ENCODE results near the gene RBM19.

Gene RBM19

DNA sequence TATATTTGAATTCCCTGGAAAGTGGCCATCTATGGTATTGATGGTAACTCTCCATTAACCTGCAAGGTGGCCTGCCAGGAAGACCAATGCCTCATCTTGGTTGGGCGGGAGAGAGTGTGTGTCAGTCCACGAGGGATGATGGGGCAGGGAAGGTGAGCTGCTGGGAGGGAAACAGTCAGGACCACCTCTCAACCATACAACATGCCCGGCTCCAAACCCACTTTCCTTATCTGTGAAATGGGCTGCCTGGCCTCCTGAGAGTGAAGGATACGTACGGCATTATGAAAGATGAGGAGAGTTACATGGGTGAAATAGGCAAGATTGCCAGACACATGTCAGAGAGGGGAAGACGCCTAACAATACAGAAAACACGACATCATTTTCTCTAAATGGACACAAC is 70.9 kb downstream of the RBM19 start:
- H3K9me3 ChIP-seq (ENCODE audit: control insufficient read depth, low read depth, low read length) = no peaks in the 10 kb centered on the region
- H3K27ac ChIP-seq (ENCODE audit: low read length) = no peak overlapping the region
- no peaks in the 10 kb centered on the region for H3K27me3 ChIP-seq (ENCODE audit: control insufficient read depth, insufficient read depth, low read length)
- H3K4me3 ChIP-seq (ENCODE audit: low read length) = no peak overlapping the region
- H3K9ac ChIP-seq (ENCODE audit: low read length) = no peak overlapping the region
- peaks cover 8% of the 10 kb centered on the region for H3K4me1 ChIP-seq (ENCODE audit: control insufficient read depth, low read depth, low read length)
- H3K36me3 ChIP-seq (ENCODE audit: control insufficient read depth, low read depth, low read length) = no peaks in the 10 kb centered on the region

DNA sequence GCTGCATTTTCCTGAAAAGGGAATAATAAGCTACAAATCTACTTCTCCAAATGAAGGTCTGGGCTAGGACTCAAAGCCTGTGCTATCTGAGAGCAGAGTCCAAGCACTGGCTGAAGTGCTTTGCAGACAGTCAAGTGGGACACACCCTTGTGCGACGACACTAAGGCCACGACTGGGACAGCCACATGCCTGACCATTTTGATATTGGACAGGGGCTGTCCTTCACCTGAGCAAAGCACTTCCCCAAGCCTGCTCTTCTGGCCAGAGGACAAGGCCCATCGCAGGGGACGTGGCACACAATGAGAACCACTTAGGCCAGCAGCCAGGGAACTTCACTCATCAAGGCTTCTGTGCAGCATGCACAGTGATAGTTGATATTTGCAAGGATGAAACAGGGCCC is 71.4 kb downstream of the RBM19 start:
- Histone ChIP-seq H3K4me3 (ENCODE audit: low read length) (no peak overlapping the region), H3K27me3 (ENCODE audit: control insufficient read depth, insufficient read depth, low read length) (no peaks in the 10 kb centered on the region), H3K9ac (ENCODE audit: low read length) (no peak overlapping the region), H3K36me3 (ENCODE audit: control insufficient read depth, low read depth, low read length) (no peaks in the 10 kb centered on the region), H3K27ac (ENCODE audit: low read length) (no peak overlapping the region), H3K4me1 (ENCODE audit: control insufficient read depth, low read depth, low read length) (peaks cover 5% of the 10 kb centered on the region), H3K9me3 (ENCODE audit: control insufficient read depth, low read depth, low read length) (no peaks in the 10 kb centered on the region)

DNA sequence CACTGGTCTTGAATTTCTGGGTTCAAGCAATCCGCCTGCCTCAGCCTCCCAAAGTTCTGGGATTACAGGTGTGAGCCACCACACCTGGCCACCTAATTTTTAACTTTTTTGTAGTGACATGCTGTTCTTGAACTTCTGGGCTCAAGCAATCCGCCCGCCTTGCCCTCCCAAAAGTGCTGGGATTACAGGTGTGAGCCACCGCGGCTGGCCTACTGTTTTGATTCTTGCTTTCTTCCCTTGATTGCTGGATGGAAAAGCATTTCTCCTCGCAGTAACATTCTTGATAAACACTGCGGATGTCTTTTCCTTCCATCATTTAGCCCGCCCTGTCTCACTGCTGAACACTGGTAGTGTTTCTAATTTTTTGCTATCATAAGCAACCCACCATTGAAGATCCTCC is 72.9 kb downstream of the RBM19 start:
- no peaks in the 10 kb centered on the region for H3K27me3 ChIP-seq (ENCODE audit: control insufficient read depth, insufficient read depth, low read length)
- no peaks in the 10 kb centered on the region for H3K9me3 ChIP-seq (ENCODE audit: control insufficient read depth, low read depth, low read length)
- no peak overlapping the region for H3K27ac ChIP-seq (ENCODE audit: low read length)
- no peak overlapping the region for H3K9ac ChIP-seq (ENCODE audit: low read length)
- no peaks in the 10 kb centered on the region for H3K4me1 ChIP-seq (ENCODE audit: control insufficient read depth, low read depth, low read length)
- H3K36me3 ChIP-seq (ENCODE audit: control insufficient read depth, low read depth, low read length) = no peaks in the 10 kb centered on the region
- H3K4me3 ChIP-seq (ENCODE audit: low read length) = no peak overlapping the region

DNA sequence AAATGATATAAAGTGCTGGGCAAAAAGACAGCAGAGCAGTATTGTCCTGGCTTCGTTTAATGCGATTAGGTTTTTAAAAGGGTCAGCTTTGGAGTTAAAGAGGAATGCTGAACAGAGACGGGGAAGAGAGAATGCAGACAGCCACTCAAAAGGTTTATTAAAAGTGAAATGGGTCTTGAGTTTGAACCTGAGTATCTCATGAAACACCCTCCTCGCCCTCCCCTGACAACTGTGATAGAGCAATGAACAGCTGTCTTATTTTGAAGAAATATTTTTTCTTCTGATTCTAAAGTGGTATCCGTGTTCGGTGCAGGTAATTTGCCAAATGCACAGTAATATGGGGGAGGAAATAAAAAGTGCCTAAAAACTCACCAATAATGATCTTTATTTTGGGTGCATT is 73.6 kb downstream of the RBM19 start:
- H3K36me3 ChIP-seq (ENCODE audit: control insufficient read depth, low read depth, low read length) = no peaks in the 10 kb centered on the region
- no peaks in the 10 kb centered on the region for H3K9me3 ChIP-seq (ENCODE audit: control insufficient read depth, low read depth, low read length)
- no peak overlapping the region for H3K27ac ChIP-seq (ENCODE audit: low read length)
- no peak overlapping the region for H3K4me3 ChIP-seq (ENCODE audit: low read length)
- H3K9ac ChIP-seq (ENCODE audit: low read length) = no peak overlapping the region
- no peaks in the 10 kb centered on the region for H3K27me3 ChIP-seq (ENCODE audit: control insufficient read depth, insufficient read depth, low read length)
- no peaks in the 10 kb centered on the region for H3K4me1 ChIP-seq (ENCODE audit: control insufficient read depth, low read depth, low read length)

DNA sequence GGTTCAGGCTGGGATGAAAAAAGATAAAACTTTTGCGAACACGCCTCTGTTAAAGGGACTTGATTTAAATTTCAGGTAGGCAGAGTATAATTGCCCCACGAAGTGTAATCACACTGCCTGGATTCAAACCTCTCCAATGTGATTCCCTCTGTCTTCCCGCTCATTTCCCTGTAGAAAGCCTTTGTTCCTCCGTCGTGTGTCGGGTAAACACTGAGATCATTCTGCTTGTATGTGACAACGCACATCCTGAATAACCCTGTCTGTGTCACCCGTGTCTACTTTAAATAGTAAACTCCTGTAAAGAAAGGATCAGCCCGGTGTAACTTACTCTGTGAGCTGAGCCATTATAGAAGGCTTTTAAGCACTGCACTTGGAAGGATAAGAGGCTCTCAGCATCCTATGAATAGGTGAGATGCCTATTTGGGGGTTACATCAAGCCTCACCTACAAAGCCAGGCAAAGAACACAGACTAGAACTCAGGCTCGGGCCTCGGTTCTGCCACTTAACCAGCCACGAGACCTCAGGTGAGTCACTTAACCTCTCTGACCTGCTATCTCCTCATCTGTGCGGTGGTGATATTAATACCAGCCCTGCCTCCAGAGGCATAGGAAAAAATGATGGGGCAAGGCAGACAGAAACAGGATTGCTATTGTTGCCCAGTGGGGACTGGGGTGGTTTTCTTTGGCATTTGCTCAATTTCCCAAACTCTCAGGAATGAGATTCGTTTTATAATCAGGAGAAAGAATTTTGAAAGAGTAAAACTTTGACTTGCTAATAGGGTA is 74.2 kb downstream of the RBM19 start:
- H3K27ac ChIP-seq (ENCODE audit: low read length) = no peak overlapping the region
- H3K9ac ChIP-seq (ENCODE audit: low read length) = no peak overlapping the region
- no peaks in the 10 kb centered on the region for H3K9me3 ChIP-seq (ENCODE audit: control insufficient read depth, low read depth, low read length)
- H3K36me3 ChIP-seq (ENCODE audit: control insufficient read depth, low read depth, low read length) = no peaks in the 10 kb centered on the region
- H3K27me3 ChIP-seq (ENCODE audit: control insufficient read depth, insufficient read depth, low read length) = no peaks in the 10 kb centered on the region
- no peaks in the 10 kb centered on the region for H3K4me1 ChIP-seq (ENCODE audit: control insufficient read depth, low read depth, low read length)
- no peak overlapping the region for H3K4me3 ChIP-seq (ENCODE audit: low read length)

- no peaks in the 10 kb centered on the region for H3K27me3 ChIP-seq (ENCODE audit: control insufficient read depth, insufficient read depth, low read length)
- H3K9ac ChIP-seq (ENCODE audit: low read length) = no peak overlapping the region
- H3K9me3 ChIP-seq (ENCODE audit: control insufficient read depth, low read depth, low read length) = no peaks in the 10 kb centered on the region
- no peak overlapping the region for H3K27ac ChIP-seq (ENCODE audit: low read length)
- H3K36me3 ChIP-seq (ENCODE audit: control insufficient read depth, low read depth, low read length) = no peaks in the 10 kb centered on the region
- H3K4me3 ChIP-seq (ENCODE audit: low read length) = no peak overlapping the region
- no peaks in the 10 kb centered on the region for H3K4me1 ChIP-seq (ENCODE audit: control insufficient read depth, low read depth, low read length)
These were observed 74.9 kb downstream of the RBM19 start for GRCh38 chr12:113891167-113891692.

- Histone ChIP-seq H3K9me3 (ENCODE audit: control insufficient read depth, low read depth, low read length) (no peaks in the 10 kb centered on the region), H3K27me3 (ENCODE audit: control insufficient read depth, insufficient read depth, low read length) (no peaks in the 10 kb centered on the region), H3K36me3 (ENCODE audit: control insufficient read depth, low read depth, low read length) (no peaks in the 10 kb centered on the region), H3K9ac (ENCODE audit: low read length) (no peak overlapping the region), H3K27ac (ENCODE audit: low read length) (no peak overlapping the region), H3K4me1 (ENCODE audit: control insufficient read depth, low read depth, low read length) (no peaks in the 10 kb centered on the region), H3K4me3 (ENCODE audit: low read length) (no peak overlapping the region)
These were observed 76.1 kb downstream of the RBM19 start for GRCh38 chr12:113889891-113890581.

DNA sequence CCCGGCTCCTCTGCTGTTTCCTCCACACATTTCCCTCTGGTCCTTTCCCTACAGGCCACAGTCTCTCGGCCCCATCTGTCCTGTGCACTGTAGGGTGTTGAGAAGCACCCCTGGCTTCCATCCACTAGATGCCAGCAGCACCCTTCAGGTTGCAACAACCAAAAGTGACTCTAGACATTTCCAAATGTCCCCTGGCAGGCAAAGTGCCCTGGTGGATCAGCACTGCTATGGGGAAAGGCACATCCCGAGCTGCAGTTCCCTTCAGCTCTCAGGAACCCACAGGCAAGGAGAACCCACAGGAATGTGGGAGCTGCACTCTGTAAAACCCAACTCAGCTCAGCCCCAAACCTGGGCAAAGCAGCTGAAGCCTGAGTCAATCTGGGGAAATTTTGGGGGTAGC is 77.0 kb downstream of the RBM19 start:
- H3K9me3 ChIP-seq (ENCODE audit: control insufficient read depth, low read depth, low read length) = no peaks in the 10 kb centered on the region
- no peak overlapping the region for H3K27ac ChIP-seq (ENCODE audit: low read length)
- H3K27me3 ChIP-seq (ENCODE audit: control insufficient read depth, insufficient read depth, low read length) = no peaks in the 10 kb centered on the region
- no peak overlapping the region for H3K4me3 ChIP-seq (ENCODE audit: low read length)
- no peaks in the 10 kb centered on the region for H3K4me1 ChIP-seq (ENCODE audit: control insufficient read depth, low read depth, low read length)
- no peaks in the 10 kb centered on the region for H3K36me3 ChIP-seq (ENCODE audit: control insufficient read depth, low read depth, low read length)
- no peak overlapping the region for H3K9ac ChIP-seq (ENCODE audit: low read length)

GRCh38 chr12:113888435-113888834 is 77.7 kb downstream of the RBM19 start:
- Histone ChIP-seq H3K4me3 (ENCODE audit: low read length) (no peak overlapping the region), H3K9ac (ENCODE audit: low read length) (no peak overlapping the region), H3K4me1 (ENCODE audit: control insufficient read depth, low read depth, low read length) (no peaks in the 10 kb centered on the region), H3K9me3 (ENCODE audit: control insufficient read depth, low read depth, low read length) (no peaks in the 10 kb centered on the region), H3K27me3 (ENCODE audit: control insufficient read depth, insufficient read depth, low read length) (no peaks in the 10 kb centered on the region), H3K36me3 (ENCODE audit: control insufficient read depth, low read depth, low read length) (no peaks in the 10 kb centered on the region), H3K27ac (ENCODE audit: low read length) (no peak overlapping the region)

GRCh38 chr12:113887906-113888305 is 78.2 kb downstream of the RBM19 start:
- Histone ChIP-seq H3K27me3 (ENCODE audit: control insufficient read depth, insufficient read depth, low read length) (no peaks in the 10 kb centered on the region), H3K36me3 (ENCODE audit: control insufficient read depth, low read depth, low read length) (no peaks in the 10 kb centered on the region)

DNA sequence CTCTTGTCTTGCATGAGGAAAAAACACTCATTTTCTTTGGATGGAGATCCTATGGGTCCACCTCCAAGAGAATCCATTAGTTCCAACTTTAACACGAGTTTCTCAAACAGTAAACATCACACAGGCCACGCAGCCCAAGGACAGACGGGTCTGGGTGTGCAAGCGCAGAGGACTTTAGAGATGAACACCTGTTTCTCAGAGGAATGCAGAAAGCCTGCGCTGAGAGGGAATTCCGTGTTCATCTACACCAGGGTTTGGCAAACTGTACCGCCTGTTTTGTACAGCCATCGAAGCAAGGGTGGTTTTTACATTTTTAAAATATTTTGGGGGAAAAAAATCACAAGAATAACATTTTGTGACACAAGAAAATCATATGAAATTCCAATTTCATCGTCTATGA is 79.4 kb downstream of the RBM19 start:
- no peaks in the 10 kb centered on the region for H3K4me1 ChIP-seq (ENCODE audit: control insufficient read depth, low read depth, low read length)
- H3K27me3 ChIP-seq (ENCODE audit: control insufficient read depth, insufficient read depth, low read length) = no peaks in the 10 kb centered on the region
- H3K27ac ChIP-seq (ENCODE audit: low read length) = no peak overlapping the region
- H3K36me3 ChIP-seq (ENCODE audit: control insufficient read depth, low read depth, low read length) = no peaks in the 10 kb centered on the region
- H3K9ac ChIP-seq (ENCODE audit: low read length) = no peak overlapping the region
- no peaks in the 10 kb centered on the region for H3K9me3 ChIP-seq (ENCODE audit: control insufficient read depth, low read depth, low read length)
- no peak overlapping the region for H3K4me3 ChIP-seq (ENCODE audit: low read length)

More at GRCh38 chr12:113887906-113888305, 78.2 kb downstream of the RBM19 start:
- no peak overlapping the region for H3K9ac ChIP-seq (ENCODE audit: low read length)
- H3K9me3 ChIP-seq (ENCODE audit: control insufficient read depth, low read depth, low read length) = no peaks in the 10 kb centered on the region
- no peak overlapping the region for H3K4me3 ChIP-seq (ENCODE audit: low read length)
- H3K4me1 ChIP-seq (ENCODE audit: control insufficient read depth, low read depth, low read length) = no peaks in the 10 kb centered on the region
- no peak overlapping the region for H3K27ac ChIP-seq (ENCODE audit: low read length)

- no peaks in the 10 kb centered on the region for H3K27me3 ChIP-seq (ENCODE audit: control insufficient read depth, insufficient read depth, low read length)
- H3K36me3 ChIP-seq (ENCODE audit: control insufficient read depth, low read depth, low read length) = no peaks in the 10 kb centered on the region
- no peak overlapping the region for H3K27ac ChIP-seq (ENCODE audit: low read length)
- no peak overlapping the region for H3K4me3 ChIP-seq (ENCODE audit: low read length)
- no peak overlapping the region for H3K9ac ChIP-seq (ENCODE audit: low read length)
- H3K4me1 ChIP-seq (ENCODE audit: control insufficient read depth, low read depth, low read length) = no peaks in the 10 kb centered on the region
- H3K9me3 ChIP-seq (ENCODE audit: control insufficient read depth, low read depth, low read length) = no peaks in the 10 kb centered on the region
These were observed 81.7 kb downstream of the RBM19 start for GRCh38 chr12:113884392-113884791.
